Gastroesophageal sphincter (tissue), 3 donors: ENCODE data around the gene CHST14.

Experiments
- CTCF ChIP-seq, 4 experiments: fragments of 200-600 bp in 2 of 4; fragments of 450-650 bp in 2 of 4; sonication (generic) in 1 of 4; IDR thresholded peaks; one replicate each; pipeline ENCODE4 v1.5.1; 2017 to 2019; ENCODE audit warnings: antibody characterized with exemption in 4 of 4, mild to moderate bottlenecking in 2 of 4, moderate library complexity in 2 of 4
- POLR2A ChIP-seq, 2 donors: fragments of 450-650 bp; IDR thresholded peaks; one replicate each; pipeline ENCODE4 v1.6.1; 2017; ENCODE audit warnings: antibody characterized with exemption in 2 of 2, mild to moderate bottlenecking in 2 of 2, moderate library complexity in 1 of 2
- POLR2AphosphoS5 ChIP-seq: sonication (generic); formaldehyde crosslinking; IDR thresholded peaks from one replicate; pipeline ENCODE4 v1.6.1; 2017; ENCODE audit warnings: antibody characterized with exemption

- TF ChIP-seq CTCF (IDR thresholded peaks at IDR 0.05) (no peak), POLR2A (IDR thresholded peaks at IDR 0.05) (no peak), POLR2AphosphoS5 (no peak)
Observed at GRCh38 chr15:40435710-40436089, 35.1 kb upstream of the CHST14 start.
